NCI-H2171 treated with DMSO at 0.1 percent for 48 hours (cell line): Measurements from ENCODE around the gene PRKN.
A peak's percentile ranks its signal among the peaks of the same experiment; 100 is the strongest.

Experiments
- DNase-seq: peaks from one replicate; lab custom pipeline; 2025; lab: John Stamatoyannopoulos, UW

The PRKN gene

DNA sequence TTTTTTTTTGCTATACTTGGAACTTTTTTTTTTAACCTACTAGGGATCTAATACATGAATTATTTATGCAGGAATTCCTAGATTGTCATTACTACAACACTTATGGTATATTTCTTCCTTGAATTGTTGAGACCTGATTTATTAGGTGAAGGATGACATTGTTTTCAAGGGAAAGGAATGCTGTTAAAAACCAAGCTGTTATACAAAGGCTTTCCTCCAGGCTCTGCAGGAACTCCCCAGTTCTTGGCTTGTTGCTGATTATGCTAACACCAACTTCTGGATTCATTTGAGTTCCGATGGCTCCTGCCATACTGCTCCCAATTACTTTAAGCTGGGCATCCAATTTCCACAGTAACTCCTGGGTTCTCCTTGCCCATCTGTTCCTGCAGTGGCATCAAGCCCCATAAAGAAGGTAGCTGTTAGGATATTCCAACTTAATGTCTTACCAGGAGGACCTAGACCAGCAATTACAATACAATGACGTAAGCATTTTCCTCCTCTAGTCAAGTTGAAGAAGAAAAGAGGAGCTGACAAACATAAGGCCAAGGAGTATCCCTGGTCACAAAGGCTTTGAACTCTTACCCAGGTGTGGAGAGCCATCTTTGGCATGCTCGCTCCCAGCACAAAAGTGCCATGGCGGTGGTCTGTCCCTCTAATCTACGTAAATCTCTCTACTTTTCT is 1237.8 kb downstream of the PRKN start:
- DNase-seq: no peak

DNA sequence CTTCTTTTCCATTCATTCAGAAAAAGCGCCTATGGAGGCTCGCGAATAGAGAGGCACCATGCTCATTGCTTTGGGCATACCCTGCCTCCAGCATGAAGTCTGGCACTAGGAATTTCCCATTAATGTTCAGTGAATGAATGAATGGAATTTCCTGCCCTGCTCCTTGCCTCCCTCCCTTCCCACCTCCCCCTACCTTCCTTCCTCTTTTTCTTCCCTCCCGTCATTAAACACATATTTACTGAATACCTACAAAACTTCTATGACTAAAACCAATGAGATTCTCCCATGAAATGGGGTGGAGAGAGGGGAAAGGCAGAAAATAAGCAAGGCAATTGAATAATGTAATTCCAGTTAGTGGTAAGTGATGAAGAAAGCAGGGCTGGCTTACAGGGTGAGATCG is 1239.9 kb downstream of the PRKN start:
- no peak for DNase-seq

DNA sequence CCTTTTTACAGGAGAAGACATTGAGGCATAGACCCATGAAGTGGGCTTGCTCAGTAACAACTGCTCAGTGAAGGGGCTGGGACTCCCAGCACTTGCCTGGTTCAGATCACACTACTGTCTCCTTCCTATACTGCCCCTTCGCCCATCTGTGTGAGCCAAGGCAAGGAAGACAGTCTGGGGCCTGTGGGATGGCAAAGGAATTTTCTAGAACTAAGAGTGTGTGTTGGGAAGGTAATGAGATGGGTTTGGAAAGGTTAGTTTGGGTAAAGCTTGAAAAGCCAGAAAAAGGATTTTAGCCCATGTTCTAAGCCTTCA is 1240.4 kb downstream of the PRKN start:
- DNase-seq: no peak

DNA sequence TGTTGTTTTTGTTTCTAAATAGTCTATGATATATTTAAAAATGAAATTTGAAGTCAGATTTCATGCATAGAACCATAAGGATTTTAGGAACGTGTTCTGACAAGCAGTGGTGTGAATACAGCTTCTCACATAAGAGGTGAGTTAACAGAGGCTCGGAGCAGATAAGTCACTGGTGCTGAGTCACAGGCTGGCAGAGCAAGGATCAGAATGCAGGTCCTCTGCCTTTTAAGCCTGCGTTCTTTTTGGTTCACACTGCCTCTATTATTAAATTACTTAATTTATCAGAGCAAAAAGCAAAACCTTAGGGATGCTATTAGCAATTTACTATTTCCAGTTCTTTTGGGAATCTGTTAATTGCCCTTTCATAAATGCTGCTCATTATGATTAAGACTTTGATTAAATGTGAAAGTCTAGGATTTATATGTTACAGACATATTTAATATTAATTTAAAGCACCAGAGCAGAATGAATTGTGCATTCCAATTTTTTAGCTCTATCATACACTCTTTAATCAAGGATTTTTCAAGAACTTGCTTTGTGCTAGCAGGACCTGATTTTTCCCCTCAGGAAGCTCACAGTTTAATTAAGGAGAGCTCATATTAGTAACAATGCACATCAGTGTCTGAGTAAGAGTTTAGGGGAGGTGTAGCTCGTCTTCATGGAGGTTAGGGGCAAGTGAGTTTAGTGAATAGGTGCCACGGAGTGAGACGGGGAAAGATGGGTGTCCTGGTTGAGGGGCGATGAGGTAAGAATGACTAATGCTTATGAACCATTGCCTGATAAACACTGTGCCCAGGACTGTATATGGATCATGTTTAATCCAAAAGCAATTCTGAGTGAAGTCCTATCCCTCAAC is 1241.0 kb downstream of the PRKN start:
- DNase-seq: peak; percentile 39

DNA sequence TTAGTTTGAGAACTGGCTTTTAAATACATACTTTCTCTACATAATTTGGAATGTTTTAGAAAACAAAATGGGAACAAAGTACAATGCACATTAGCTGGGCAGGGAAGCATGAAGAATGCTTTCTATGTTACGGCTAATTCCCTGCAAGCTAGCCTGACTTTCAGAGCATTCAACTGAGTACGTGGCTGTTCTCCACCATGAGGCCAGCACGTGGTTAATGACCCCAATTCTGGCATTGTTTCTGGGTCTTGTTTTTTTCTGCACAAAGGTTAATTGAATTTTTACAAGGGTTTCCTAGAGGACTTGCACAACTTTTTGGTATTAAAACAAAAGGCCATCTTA is 1245.1 kb downstream of the PRKN start:
- no peak for DNase-seq

DNA sequence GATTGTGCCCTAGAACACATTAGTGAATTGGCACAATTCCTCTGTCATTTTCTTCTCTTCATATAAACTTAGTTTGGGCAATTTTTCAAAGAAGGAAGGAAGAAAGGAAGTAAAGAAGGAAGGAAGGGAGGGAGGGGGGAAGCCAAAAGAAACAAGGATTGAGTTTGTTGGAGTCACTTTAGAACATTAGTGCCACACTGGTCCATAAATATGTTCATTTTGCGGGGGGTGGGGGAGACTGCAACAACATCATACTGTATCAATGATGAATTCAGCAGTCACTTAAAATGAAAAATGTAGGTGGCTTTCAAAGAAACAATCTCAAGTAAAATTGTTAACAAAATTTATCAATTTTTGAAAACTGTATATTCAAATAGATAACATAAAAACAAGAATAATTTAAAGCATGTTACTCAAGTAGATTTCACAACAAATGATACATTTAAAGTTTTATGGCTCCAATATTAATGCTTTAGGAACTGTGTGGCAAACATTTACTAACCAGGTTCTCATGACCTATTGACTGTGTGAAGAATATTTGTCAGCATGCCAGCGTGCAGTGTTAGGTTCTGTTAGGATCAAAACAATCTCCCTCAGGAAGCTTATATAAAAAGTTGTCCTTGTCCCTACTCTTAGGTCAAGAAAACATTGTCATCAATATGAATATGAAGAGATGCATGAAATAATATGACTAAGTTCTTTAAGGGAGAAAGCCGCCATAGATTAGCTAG is 1245.6 kb downstream of the PRKN start:
- DNase-seq: no peak

DNA sequence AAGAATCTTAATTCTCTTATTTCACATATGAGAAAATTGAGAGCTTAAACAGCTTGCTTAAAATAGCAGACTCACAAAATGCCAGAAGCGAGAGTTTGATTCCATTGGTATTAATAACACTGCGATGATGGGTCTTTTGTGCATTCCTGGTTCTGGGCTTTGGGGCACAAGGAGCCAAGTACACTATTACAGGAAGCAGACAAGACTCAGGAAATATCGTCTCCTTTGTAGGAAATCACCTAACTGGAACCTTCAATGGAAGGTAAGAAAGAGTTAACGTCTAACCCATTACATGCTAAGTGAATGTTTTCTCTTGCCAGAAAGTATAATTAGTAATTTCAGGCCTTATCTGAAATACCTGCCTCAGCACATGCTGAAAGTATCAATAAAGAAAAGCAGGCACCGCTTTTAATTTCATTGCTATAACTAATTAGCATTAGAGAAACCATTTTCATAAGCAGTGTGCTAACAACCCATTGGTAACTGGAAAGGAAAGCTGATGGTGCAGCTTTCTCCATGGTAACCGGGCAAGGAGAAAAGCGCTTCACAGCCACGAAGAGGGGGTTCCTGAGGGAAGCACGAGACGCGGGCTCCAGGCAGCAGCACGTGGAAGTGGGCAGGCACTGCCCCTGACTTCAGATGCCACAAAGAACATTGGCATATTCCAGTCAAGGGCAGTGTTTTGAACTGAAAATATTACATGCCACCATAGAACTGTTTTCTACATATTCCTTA is 1247.0 kb downstream of the PRKN start:
- no peak for DNase-seq

DNA sequence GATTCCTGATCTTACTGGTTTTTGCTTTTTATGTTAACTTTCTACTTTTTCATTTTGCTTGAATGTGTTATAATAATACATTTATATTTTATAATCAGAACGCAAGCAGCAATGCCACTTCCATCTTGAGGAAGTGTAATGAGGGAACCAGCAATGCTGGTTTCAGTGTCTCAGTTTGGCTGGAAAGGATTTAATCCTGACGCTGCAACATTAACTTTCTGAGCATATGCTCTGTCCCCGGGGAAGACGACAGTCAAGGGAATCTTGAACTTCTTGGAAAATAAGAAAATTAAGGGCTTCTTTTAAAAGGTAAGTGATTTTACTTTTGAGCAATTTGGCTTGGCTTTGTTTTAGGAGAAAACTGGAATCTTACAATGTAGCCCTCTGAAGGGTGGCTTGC is 1248.2 kb downstream of the PRKN start:
- DNase-seq: no peak

DNA sequence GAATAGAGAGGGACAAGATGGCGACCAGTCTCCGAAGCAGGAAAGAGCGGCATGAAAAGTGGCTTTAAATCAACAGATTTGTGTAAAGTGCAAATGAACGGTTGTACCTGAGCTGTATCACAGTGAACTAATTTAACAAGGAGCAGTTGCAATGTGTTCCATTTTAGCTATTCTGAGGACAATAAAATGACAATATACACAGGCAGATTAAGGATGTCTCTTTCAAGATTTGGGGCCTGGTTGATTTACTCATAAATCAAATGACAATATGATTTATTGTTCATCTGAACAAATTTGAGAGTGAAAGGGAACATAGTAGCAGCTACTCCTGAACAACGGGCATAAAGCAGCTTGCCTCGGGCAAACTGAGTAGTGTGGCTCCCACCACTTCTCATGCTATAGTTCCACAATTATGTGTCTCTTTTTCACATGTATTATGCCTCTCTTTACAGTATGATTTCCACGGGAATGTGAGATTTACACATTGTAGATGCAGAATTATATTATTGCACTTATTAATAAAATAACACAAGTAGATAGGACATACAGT is 1249.6 kb downstream of the PRKN start:
- no peak for DNase-seq

DNA sequence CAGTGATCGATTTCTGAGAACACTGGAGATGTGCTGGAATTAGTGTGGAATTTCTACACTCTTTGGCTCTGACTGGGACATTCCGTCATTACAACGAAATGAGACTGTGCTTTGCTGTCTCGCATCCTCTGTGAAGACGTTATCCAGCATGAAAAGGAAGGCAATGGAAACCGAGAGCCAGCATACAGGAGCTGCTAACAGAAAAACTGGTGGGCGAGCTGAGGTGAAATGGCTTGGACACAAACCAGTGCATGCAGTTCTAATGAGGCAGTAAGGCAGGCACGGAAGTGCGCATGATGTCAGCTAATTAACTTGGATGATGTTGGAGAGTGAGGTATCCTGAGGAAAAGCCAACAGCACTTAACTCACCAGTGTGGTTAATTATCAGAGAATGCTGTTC is 1250.9 kb downstream of the PRKN start:
- no peak for DNase-seq

DNA sequence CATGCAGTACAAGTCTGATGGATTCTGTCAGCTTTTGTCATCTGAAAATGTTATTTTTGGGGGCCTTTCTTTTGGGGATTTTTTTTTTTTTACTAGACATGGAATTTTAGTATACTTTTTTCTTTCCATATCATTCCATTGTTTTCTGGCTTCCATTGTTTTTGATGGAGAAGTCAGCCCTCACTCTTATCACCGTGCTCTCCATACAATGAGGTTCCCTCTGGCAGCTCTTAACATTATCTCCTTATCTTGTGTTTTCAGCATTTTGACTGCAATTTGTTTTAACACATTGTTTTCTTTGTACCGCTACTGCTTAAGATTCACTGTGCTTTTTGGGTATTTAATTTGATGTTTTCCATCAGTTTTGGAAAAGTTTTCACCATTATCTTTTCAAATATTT is 1262.2 kb downstream of the PRKN start:
- DNase-seq: no peak

DNA sequence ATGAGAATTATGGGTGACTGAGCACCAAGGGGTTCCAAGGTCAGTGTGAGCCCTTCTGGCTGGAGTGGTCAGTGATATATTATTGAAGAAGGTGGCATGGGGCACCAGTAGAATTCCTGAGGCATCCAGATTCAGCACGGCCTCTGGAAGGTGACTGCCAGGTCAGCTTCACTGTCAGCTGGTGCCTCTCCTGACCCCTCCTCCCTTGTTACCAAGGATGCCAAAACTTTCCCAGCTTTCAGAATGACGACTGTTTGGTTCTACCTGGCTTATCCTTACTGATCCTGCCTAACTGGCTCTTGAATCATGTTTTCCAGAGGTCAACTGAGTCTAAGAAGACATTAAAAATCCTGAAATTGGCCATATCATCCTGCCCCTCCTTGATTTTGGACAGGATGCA is 1264.5 kb downstream of the PRKN start:
- no peak for DNase-seq

DNA sequence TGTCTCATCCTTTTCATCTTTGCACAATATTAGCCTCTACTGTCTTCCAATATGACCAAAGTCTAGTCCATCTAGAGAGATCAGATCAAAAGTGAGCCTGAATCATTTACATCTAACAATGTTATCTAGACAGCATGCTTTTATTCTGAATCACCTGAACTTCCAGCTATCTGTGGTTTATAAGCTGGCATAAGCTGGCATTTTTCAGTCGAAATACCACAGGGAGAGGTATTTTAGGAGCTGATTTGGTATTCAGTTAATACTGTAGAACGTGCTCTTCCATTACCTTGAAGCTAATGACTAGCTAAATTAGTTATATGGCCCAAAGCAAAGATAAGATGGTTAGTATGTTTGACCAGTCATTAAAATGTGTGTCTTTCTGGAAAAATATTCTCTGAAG is 1265.4 kb downstream of the PRKN start:
- no peak for DNase-seq

DNA sequence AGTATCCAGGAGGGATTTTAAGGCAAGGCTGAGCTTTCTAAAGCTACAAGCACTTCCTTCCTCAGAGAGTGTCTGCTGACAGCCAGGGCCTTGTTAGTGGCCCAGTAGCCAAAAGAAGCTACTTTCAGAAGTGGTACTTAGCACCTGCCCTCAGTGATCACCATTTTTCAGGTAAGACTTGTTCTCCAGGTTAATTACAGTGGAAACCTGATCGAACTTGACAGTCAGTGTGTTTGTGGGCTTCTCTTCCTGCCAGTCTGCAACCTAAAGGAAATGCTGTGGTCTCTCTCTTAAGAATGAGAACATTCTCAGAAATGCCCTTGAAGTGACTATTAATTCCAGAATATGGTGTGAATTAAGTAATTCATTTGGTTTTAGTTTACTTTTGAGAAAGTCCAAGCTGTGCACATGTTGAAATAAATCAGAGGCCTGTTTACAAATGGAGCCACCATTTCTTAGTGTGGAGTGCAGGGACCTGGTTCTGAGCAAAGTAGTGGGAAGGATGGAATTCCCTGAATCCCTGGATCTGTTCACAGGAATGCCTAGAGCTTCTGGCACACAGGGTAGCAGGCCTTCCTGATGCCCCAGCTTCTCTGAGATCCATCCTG is 1268.5 kb downstream of the PRKN start:
- DNase-seq: no peak

DNA sequence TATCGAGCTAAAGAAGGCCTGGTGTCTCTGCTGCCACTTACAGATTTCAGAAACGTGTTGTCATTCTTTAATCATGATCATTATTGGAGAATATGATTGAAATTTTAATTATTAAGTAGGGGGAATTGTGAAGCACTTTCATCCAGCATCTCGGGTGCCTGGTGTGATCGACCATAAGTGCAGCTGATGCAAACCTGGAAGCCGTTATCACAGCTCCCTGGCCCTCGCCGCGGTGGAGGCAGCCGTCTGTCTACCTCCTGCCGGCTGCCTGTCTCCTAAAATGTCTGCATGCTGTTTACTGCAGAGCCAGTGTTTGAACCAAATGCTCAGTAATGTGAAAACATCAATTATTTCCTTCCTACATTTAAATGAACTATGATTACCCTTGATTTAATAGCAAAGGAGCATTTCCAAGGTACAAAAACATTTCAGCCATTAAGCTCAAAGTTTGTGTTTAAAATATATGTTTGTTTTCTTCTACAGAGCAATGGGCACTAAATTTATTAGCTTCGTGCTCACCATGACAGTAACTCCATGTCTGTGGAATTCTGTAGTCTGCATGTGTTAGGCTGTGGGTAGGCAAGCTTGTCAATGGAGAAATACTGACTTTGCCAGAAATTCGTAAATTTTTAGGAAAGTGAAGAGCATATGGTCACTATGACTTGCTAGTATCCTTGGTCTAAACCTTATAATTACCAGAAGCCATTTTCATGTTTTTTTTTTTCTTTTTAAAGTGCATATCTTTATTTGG is 1269.2 kb downstream of the PRKN start:
- no peak for DNase-seq

DNA sequence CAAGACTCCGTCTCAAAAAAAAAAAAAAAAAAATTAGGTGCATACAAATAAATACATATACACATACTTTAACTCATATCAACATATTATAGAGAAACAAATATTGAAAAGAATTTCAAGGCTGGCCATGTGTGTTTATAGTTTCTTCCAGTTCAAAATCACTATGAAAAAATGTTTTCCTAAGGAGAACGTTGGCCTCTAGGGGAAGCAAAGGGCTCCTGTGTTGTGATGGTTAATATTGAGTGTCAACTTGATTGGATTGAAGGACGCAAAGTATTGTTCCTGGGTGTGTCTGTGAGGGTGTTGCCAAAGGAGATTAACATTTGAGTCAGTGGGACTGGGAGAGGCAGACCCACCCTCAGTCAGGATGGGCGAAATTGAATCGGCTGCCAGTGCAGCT is 1271.7 kb downstream of the PRKN start:
- DNase-seq: no peak

DNA sequence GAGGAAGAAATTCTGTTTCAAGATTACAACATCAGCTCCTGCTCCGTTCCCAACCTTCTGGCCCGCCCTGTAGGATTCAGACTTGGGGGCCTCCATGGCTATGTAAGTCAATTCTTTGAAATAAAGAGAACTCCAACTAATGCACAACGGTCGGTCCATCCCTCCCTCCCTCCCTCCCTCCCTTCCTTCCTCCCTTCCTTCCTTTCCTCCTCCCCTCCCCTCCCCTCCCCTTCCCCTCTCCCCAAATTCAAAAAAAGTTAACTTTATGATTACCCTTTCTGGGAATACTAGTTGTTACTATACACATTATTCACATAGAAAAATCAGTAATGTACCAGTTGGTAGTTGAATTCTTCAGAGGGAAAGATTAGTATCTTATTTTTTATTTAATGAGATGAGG is 1274.0 kb downstream of the PRKN start:
- no peak for DNase-seq

DNA sequence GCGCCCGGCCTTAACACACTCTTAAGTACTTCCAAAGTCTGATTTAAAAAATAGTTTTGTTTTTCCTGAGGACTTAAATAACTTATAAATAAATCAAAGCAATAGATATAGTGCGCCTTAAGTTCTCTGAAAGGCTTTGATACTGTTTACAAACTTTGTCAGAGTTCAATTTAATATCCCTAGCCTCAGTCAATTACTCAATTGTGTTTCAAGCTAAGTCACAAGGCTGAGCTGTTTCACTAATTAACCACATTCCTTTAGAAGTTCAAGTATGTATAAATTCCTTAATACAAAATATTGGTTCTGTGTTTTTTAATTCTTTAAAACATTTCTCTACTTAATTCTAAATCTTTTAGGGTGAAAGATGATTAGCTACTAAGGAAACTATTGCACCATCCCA is 1275.3 kb downstream of the PRKN start:
- DNase-seq: no peak

DNA sequence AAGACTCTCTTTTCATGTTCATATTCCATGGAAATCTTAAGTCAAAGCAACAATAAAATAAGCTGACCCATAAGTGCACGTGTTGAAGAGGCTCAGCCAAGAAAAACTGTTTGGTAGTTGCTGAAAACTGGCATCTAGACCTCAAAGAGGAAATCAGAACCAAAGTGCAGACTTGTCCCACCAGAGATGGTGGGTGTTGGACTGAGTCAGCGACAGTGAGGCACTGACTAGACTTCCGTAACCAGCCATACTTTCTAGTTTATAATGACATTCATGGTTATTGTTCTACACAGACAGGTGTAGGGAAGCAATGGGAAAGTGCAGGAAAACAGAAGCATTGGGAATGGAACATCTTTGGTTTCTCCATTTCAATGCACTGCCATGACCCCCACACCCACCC is 1278.0 kb downstream of the PRKN start:
- DNase-seq: no peak

DNA sequence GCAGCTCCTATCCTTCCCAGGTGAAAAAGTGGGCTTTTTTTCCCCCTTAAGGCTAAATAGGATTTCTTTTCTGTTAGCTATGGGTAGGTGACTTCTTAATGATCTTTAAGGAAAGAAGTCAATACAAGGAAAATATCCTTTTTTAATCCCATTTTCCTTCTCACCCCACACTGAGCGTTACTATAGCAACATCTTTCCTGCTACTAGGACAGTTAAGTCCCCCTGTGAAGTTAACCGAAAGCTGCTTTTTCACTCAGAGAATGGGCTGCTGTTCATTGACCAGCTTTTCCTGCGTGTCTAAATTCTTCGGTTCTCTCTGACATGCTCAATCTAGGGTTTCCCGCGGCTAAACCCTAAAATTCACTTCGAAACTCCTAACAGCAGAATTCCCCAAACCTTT is 1280.6 kb downstream of the PRKN start:
- DNase-seq: no peak

DNA sequence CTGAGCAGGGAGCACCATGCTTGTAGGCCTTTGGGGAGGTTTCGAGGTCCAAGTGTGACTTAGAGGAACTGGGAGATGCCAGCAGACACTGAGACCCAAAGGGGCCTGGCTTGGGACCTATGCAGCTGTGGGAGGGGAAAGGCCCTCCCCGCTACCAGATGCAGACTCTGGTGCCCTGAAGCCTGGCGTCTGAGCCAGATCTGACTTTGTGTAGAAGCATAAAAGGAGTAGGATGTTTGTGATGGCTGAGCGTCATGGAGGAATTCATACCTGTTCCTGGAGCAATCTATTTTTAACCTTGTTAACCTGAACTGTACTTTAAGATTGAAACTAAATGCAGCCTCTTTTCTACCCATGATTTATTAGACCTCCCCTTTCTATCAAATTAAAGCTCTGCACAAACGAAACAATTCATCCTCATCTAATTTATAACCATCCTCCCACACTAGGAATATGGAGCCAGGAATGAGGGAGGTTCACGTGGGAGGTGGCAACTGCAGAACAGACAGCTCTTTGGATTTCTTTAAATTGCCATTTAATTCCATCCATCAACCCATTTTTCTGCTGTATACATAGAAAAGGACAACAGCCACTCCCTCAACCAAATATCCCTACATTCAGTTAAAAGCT is 1281.2 kb downstream of the PRKN start:
- DNase-seq: no peak
